ENCODE data around the gene GPR183. TPM values are rescaled to one million over a fixed set of nuclear protein-coding genes. Genes with fewer than 3 reads are reported as not detected.

GPR183 gene
- total and polyA plus RNA-seq, 2 of the 8 experiments (the other 6 are each of a cell fraction or from before 2014, with no cell fraction given), result not detected

- Histone ChIP-seq H2BK5ac (ENCODE audit: low read depth, low read length) (no peak overlapping the region), H4K91ac (replicated peaks; ENCODE audit: insufficient read length, low read length) (no peak overlapping the region), H2BK12ac (ENCODE audit: low read depth, low read length) (no peak overlapping the region), H4K8ac (ENCODE audit: extremely low read depth, insufficient read depth, low read length) (no peak overlapping the region), H3K4me3 (ENCODE audit: extremely low read depth in 1 of 4, insufficient read depth in 2 of 4, low read depth in 3 of 4, low read length in 4 of 4) (no peak overlapping the region), H3K9me3 (ENCODE audit: insufficient read depth in 2 of 2, low read depth in 1 of 2, low read length in 1 of 2) (no peaks in the 10 kb centered on the region), H4K5ac (ENCODE audit: insufficient read length, low read depth, low read length) (no peak overlapping the region), H3K36me3 (ENCODE audit: control insufficient read depth in 2 of 4, insufficient read depth in 4 of 4, low read length in 3 of 4) (peaks cover 0 to 13% (median 1%) of the 10 kb centered on the region in 4 experiments; a peak in 4 of 8 replicates), H3K23me2 (ENCODE audit: low read depth, low read length) (no peaks in the 10 kb centered on the region), H3K79me1 (ENCODE audit: low read depth, low read length) (no peaks in the 10 kb centered on the region), H2BK20ac (ENCODE audit: low read length) (no peak overlapping the region), H3K4me1 (replicated peaks in 1 of 4; ENCODE audit: control insufficient read depth in 3 of 4, insufficient read depth in 4 of 4, low read length in 3 of 4) (no peaks in the 10 kb centered on the region), H2BK120ac (replicated peaks; ENCODE audit: low read depth, low read length) (no peak overlapping the region), H3K27me3 (replicated peaks in 1 of 4; ENCODE audit: control insufficient read depth in 3 of 4, extremely low read depth in 1 of 4, insufficient read depth in 3 of 4, low read length in 3 of 4) (no peaks in the 10 kb centered on the region), H2AFZ (ENCODE audit: low read length) (no peak overlapping the region), H3K56ac (replicated peaks; ENCODE audit: insufficient read length, low read depth, low read length) (no peak overlapping the region), H3K4ac (replicated peaks; ENCODE audit: insufficient read length, low read depth, low read length) (no peak overlapping the region), H2BK15ac (ENCODE audit: low read length) (no peak overlapping the region), H3K4me2 (ENCODE audit: insufficient read depth in 1 of 2, low read depth in 2 of 2, low read length in 2 of 2) (no peak overlapping the region), H3K79me2 (ENCODE audit: control insufficient read depth in 1 of 2, insufficient read depth in 2 of 2, low read length in 2 of 2) (no peaks in the 10 kb centered on the region), H3K9ac (replicated peaks in 1 of 4; ENCODE audit: extremely low read depth in 1 of 4, low read depth in 3 of 4, low read length in 3 of 4) (no peak overlapping the region), H4K20me1 (replicated peaks in 1 of 2; ENCODE audit: control insufficient read depth in 1 of 2, insufficient read depth in 2 of 2, low read length in 2 of 2) (no peaks in the 10 kb centered on the region), H3K14ac (ENCODE audit: insufficient read length) (no peak overlapping the region), H2AK5ac (ENCODE audit: low read depth, low read length) (no peak overlapping the region), H3K18ac (ENCODE audit: extremely low read depth, low read length) (no peak overlapping the region), H3K23ac (ENCODE audit: insufficient read length) (no peak overlapping the region), H3K27ac (ENCODE audit: low read depth, low read length) (no peak overlapping the region)
- no peak for TF ChIP-seq CHD2 (IDR thresholded peaks at IDR 0.05; ENCODE audit: low read length)
- WGBS, 2 experiments (ENCODE audit: extremely low coverage in 1 of 2, insufficient coverage in 1 of 2, insufficient read length in 1 of 2, insufficient replicate concordance in 2 of 2, low coverage in 1 of 2, low lambda C conversion rate in 2 of 2, missing lambda C conversion rate in 1 of 2), result 94% methylated on average over 3 of the region's 3 CpGs; no CpG with 5 or more reads in 1 of the 2 experiments
- ChIA-PET CTCF (ENCODE audit: partially characterized antibody) (no interaction called here), POLR2A (ENCODE audit: partially characterized antibody) (no interaction called here)
- FAIRE-seq, result no peak
- no peak for DNase-seq (ENCODE audit: low read depth in 1 of 2, low spot score in 2 of 2)
Measured at GRCh38 chr13:99323488-99323887, 16.3 kb upstream of the GPR183 start.
